Fibroblast of peridontal ligament (primary cell): ENCODE results near the gene DHRSX.
"Not testable (repeated sequence)": the region's sequence is repeated elsewhere in the genome, so short reads cannot be mapped to it uniquely, and the experiment has no call there.

ENCODE experiments used
- DNase-seq: peaks from one replicate; pipeline ENCODE4 v3.0.0-alpha.2; 2010; ENCODE audit errors: extremely low read depth

DHRSX gene

GRCh38 chrX:2456091-2456490 lies 44.7 kb downstream of the DHRSX start:
- DNase-seq, result not testable (repeated sequence)

- DNase-seq, result not testable (repeated sequence)
Observed at GRCh38 chrX:2454620-2455019, 46.2 kb downstream of the DHRSX start.

- DNase-seq, result no peak
Observed at GRCh38 chrX:2452799-2453198, 48.0 kb downstream of the DHRSX start.

DNA sequence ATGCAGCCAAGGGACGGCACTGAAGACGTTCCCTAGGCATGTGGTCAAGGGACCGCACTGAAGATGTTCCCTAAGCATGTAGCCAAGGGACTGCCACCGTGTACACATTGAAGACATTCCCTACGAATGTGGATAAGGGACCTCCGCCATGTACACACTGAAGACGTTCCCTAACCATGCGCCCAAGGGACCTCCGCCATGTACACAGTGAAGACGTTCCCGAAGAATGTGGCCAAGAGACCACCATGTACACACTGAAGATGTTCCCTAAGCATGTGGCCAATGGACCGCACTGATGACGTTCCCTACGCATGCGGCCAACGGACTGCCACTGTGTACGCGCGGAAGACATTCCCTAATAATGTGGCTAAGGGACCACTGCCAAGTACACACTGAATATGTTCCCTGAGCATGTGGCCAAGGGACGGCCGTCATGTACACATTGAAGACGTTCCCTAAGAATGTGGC lies 48.4 kb downstream of the DHRSX start:
- DNase-seq, result no peak

GRCh38 chrX:2451501-2452316 lies 49.1 kb downstream of the DHRSX start:
- peak; percentile 27 for DNase-seq

DNA sequence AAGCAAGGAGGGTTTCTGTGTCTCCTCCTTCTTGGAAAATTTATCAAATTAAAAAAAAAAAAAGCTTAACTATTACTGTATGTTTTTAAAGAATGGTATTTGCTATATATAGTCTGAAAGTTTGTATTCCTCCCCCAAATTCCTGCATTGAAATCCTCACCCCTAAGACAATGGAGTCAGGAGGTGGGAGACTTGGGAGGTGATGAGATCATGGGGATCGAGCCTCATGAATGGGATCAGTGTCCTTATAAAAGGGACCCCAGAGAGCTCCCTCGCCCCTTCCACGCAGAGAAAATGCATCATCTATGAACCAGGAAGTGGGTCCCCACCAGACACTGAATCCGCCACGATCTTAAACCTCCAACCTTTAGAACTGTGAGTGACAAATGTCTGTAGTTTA lies 50.1 kb downstream of the DHRSX start:
- no peak for DNase-seq

- no peak for DNase-seq
Observed at GRCh38 chrX:2449135-2449886, 51.5 kb downstream of the DHRSX start.

- no peak for DNase-seq
Observed at GRCh38 chrX:2447484-2447883, 53.3 kb downstream of the DHRSX start.

- no peak for DNase-seq
Observed at GRCh38 chrX:2446815-2447214, 54.0 kb downstream of the DHRSX start.

DNA sequence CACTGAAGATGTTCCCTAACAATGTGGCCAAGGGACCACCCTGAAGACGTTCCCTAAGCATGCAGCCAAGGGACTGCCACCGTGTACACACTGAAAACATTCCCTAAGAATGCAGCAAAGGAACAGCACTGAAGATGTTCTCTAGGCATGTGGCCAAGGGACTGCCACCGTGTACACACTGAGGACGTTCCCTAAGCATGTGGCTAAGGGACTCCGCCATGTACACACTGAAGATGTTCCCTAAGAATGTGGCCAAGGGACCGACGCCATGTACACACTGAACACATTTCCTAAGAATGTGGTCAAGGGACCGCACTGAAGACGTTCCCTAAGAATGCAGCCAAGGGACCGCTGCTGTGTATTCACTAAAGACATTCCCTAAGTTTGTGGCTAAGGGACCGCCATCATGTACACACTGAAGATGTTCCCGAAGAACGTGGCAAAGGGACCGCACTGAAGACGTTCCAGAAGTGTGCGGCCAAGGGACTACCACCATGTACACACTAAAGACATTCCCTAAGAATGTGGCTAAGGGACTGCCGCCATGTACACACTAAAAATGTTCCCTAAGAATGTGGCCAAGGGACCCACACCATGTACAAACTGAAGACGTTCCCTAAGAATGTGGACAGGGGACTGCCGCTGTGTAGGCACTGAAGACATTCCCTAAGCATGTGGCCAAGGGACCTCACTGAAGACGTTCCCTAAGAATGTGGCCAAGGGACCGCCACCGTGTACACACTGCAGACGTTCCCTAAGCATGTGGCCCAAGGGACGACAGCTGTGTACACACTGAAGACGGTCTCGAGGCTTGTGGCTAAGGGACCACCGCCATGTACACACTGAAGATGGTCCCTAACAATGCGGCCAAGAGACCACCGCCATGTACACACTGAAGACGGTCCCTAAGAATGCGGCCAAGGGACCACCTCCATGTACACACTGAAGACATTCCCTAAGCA lies 54.8 kb downstream of the DHRSX start:
- DNase-seq, result no peak

DNA sequence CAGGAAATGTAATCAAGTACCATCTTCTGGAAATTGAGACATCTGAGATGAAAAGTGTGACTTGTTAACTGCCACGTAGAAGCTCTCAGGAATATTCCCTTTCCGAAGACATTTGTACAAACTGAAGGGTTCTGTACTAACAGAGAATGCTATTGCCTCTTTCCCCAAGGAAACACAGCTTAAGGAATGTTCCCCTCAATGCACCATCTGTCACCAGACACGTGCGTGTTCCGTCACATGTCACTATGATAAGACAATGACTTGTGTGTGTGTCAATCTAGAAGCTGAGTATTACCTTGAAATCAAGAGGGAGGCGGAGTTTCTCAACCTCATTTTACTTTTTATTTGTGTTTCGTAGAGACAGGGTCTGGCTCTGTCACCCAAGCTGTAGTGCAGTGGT lies 58.1 kb downstream of the DHRSX start:
- DNase-seq, result no peak

GRCh38 chrX:2441466-2441865 lies 59.3 kb downstream of the DHRSX start:
- DNase-seq, result no peak

DNA sequence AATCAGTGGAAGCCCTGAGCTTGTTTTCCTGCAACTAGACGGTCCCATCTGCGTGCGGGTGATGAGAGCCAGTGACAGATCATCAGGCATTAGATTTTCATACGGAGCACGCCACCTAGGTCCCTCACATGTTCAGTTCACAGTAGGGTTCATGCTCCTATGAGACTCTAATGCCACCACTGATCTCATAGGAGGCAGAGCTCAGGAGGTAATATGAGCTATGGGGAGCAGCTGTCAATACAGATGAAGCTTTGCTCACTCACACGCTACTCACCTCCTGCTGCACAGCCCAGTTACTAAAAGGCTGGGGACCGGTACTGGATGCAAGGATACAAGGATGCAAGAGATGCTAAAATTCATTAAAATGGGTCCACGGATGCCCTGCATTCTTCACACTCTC lies 61.2 kb downstream of the DHRSX start:
- no peak for DNase-seq

DNA sequence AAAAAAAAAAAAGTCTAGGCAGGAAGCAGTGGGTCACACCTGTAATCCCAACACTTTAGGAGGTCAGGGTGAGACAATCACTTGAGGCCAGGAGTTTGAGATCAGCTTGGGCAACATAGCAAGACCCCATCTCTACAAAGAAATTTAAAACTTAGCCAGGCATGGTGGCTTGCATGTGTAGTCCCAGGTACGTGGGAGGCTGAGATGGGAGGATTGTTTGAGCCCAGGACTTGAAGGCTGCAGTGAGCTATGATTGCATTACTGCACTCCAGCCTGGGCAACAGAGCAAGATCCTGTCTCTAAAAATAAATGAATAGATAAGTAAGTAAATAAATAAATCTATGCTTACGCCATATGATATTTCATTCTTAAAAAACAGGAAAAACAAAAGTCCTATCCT lies 65.3 kb downstream of the DHRSX start:
- DNase-seq, result no peak

- DNase-seq, result no peak
Observed at GRCh38 chrX:2434270-2435163, 66.3 kb downstream of the DHRSX start.

- DNase-seq, result peak; percentile 35
Observed at GRCh38 chrX:2432298-2432863, 68.4 kb downstream of the DHRSX start.

GRCh38 chrX:2430265-2430825 lies 70.4 kb downstream of the DHRSX start:
- no peak for DNase-seq

- no peak for DNase-seq
Observed at GRCh38 chrX:2427737-2428136, 73.0 kb downstream of the DHRSX start.

- no peak for DNase-seq
Observed at GRCh38 chrX:2427147-2427546, 73.6 kb downstream of the DHRSX start.

DNA sequence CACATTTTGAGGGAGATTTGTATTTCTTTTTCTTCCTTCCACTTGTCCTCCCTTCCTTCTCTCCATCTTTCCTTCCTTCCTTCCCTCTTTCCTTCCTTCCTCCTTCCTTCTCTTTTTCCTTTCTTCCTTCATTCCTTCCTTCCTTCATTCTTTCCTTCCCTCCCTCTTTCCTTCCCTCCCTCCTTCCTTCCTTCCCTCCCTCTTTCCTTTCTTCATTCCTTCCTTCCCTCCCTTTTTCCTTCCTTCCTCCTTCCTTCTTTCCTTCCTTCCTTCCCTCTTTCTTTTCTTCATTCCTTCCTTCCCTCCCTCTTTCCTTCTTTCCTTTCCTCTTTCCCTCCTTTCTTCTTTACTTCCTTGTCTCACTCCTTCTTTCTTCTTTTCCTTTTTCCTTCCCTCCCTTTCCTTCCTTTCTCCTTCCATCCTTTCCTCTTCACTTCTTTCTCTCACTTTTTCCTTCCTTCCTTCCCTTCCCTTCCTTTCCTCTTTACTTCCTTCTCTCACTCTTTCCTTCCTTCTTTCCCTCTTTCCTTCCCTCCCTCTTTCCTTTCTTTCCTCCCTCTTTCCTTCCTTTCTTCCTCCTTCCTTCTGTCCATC lies 74.4 kb downstream of the DHRSX start:
- DNase-seq, result no peak
